D721Med (cell line): ENCODE measurements around the gene ITGB8.

ENCODE experiments used
- DNase-seq: peaks from one replicate; pipeline ENCODE4 v3.0.0; 2011; ENCODE audit warnings: low spot score; ENCODE audit not compliant: insufficient read length
- FAIRE-seq: peaks from 2 replicates; lab custom pipeline; 2011; peaks lifted over from hg19 to GRCh38; lab: Jason Lieb, UNC
- TF ChIP-seq, protein P1 (sequence below): IDR thresholded peaks from 2 replicates; pipeline ENCODE4 v1.5.1; 2012; ENCODE audit warnings: mild to moderate bottlenecking, control low read depth; ENCODE audit not compliant: insufficient read depth; ENCODE audit errors: missing control alignments

ITGB8 gene

DNA sequence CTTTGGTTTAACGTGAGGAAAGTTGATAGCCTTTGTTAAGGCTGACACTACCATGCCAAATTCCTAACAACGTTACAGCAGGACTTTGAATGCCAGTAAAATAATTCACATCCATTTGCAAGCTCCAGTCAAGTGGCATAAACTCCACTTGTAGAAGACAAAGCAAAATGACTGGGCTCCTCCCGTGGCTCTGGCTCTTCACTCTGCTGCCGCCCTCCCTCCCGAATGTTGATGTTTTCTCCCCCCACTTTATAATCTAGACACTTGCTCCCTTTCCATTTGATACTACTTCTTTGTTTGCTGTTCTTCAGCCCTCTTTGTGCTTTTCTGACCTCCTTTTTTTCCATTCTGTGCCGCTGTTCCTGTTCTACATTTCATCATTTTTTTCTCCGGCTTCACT lies 22.8 kb upstream of the ITGB8 start:
- FAIRE-seq (no peak), DNase-seq (no peak)
- TF ChIP-seq, protein P1, sequence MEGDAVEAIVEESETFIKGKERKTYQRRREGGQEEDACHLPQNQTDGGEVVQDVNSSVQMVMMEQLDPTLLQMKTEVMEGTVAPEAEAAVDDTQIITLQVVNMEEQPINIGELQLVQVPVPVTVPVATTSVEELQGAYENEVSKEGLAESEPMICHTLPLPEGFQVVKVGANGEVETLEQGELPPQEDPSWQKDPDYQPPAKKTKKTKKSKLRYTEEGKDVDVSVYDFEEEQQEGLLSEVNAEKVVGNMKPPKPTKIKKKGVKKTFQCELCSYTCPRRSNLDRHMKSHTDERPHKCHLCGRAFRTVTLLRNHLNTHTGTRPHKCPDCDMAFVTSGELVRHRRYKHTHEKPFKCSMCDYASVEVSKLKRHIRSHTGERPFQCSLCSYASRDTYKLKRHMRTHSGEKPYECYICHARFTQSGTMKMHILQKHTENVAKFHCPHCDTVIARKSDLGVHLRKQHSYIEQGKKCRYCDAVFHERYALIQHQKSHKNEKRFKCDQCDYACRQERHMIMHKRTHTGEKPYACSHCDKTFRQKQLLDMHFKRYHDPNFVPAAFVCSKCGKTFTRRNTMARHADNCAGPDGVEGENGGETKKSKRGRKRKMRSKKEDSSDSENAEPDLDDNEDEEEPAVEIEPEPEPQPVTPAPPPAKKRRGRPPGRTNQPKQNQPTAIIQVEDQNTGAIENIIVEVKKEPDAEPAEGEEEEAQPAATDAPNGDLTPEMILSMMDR = no peak

- FAIRE-seq (no peak), DNase-seq (no peak)
- TF ChIP-seq, protein P1 = no peak
These were observed 20.4 kb upstream of the ITGB8 start for GRCh38 chr7:20310301-20310700.

DNA sequence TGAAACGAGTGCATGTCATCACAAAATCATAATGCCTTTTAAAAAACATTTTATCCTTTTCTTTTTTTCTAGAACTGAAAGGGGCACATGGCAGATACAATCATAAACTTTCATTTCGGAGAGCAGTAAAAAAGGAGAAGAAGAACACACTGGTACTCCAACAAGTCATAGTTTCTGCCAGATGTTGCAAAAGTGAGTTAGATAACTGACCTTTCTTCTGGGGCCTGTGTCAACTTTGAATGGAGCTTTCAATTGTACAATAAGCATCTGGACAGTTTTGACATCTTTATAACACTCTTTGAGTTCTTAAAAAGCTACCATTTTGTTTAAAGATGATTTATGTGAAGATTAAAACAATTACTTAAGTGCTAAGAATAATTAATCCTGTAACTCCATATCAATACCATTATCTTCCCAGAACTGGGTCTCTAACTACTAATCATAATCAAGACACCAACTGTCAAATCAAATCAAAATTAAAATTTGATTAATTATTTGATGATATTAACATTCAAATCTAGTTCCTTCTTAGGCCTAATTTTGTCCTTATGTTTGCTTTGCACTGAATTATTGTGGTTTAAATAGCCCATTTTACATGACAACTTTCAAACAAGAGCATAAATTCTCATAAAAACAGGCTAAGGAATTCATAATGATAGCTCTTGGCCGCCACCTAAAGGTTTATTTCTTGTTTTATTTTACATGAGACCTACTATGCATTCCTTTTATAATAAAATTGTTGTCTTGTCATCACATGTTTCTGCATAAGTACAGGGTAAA lies 19.5 kb upstream of the ITGB8 start:
- TF ChIP-seq, protein P1 = peak; percentile 52
- DNase-seq (no peak), FAIRE-seq (no peak)

DNA sequence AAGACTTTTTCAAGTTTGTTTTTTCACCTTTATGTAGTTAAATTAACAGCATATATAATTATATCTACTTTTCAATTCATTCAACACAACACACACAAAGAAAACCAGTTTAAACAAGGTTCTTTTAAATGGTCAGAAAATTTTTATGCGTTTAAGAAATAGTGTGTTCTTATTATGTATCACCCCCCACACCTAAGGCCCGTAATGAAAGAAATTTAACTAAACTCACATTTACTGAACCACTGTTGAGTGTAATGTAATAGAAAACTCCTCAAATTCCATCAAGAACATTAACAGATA lies 19.0 kb upstream of the ITGB8 start:
- DNase-seq (no peak), FAIRE-seq (no peak)
- TF ChIP-seq, protein P1 = no peak

- TF ChIP-seq, protein P1 = no peak
- FAIRE-seq (no peak), DNase-seq (no peak)
These were observed 18.1 kb upstream of the ITGB8 start for GRCh38 chr7:20312562-20312961.

DNA sequence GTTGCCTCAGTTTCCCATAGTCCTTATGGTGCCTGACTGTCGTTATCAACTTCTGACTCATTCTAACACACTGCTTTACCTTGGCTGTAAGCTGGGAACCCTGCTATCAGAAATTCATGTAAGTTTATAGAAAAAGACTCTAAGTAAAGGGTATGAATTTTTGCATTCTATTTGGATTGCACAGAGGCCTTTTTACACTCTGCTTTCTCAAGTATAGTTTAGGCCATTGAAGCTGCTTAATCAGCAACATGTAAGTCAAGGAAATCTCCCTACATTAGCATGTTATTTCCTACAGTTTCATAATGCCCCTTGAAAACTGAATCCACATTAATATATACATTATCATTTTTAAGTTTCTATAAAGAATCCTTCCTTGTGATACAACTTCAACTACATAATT lies 17.1 kb upstream of the ITGB8 start:
- TF ChIP-seq, protein P1 = no peak
- no peak for DNase-seq
- no peak for FAIRE-seq

GRCh38 chr7:20314198-20314597 lies 16.5 kb upstream of the ITGB8 start:
- TF ChIP-seq, protein P1 = no peak
- peak; percentile 46 for FAIRE-seq
- DNase-seq = no peak
